Right lobe of liver (tissue), 6 donors: ENCODE measurements around the gene RARG. TPM values are rescaled to one million over a fixed set of nuclear protein-coding genes. Genes with fewer than 3 reads are reported as not detected.

Source experiments
- ATAC-seq, 4 donors: fragments of 200-7000 bp; cut with Tn5 transposase; one replicate each; pipeline ENCODE4 v1.9.1; 2020; ENCODE audit warnings: mild to moderate bottlenecking in 4 of 4, moderate library complexity in 4 of 4
- DNase-seq, 3 donors: peaks; one replicate each; pipeline ENCODE4 v3.0.0-alpha.2; 2020
- H3K27ac ChIP-seq, 3 donors: fragments of 200-600 bp; one replicate each; pipeline ENCODE4 v1.8.0; 2022
- H3K27me3 ChIP-seq, 2 donors: fragments of 200-600 bp; one replicate each; pipeline ENCODE4 v1.8.0; 2022
- H3K36me3 ChIP-seq, 4 donors: fragments of 200-600 bp; sonication (generic) in 1 of 4; one replicate each; pipeline versions ENCODE4 v1.5.1 to v1.8.0; 2017 to 2022; ENCODE audit warnings: control low read depth in 1 of 4
- H3K4me1 ChIP-seq, 4 donors: fragments of 200-600 bp; sonication (generic) in 1 of 4; one replicate each; pipeline versions ENCODE4 v1.5.1 to v1.8.0; 2017 to 2022; ENCODE audit warnings: control low read depth in 1 of 4
- H3K4me3 ChIP-seq, 3 donors: fragments of 200-600 bp; one replicate each; pipeline ENCODE4 v1.8.0; 2022
- H3K9me3 ChIP-seq, 4 donors: fragments of 200-600 bp; sonication (generic) in 1 of 4; one replicate each; pipeline versions ENCODE4 v1.5.1 to v1.8.0; 2017 to 2022; ENCODE audit warnings: control low read depth in 1 of 4
- POLR2A ChIP-seq: fragments of 450-650 bp; IDR thresholded peaks from one replicate; pipeline ENCODE4 v1.6.1; 2017; ENCODE audit warnings: antibody characterized with exemption, mild to moderate bottlenecking
- WGBS: methylation state at CpG from one replicate; pipeline ENCODE4 v1.1.6; 2018; ENCODE audit warnings: low coverage, low lambda C conversion rate; ENCODE audit not compliant: insufficient coverage; ENCODE audit errors: missing lambda C conversion rate; 5-methylcytosine and 5-hydroxymethylcytosine counted together
- intact Hi-C, 2 donors: fragments of 100-400 bp; cut with DNase I; formaldehyde crosslinking; loops; one replicate each; pipeline versions ENCODE4 v1.11.2 to v1.14.1; 2022
- total RNA-seq, 6 experiments: library from RNA; depleted of rRNA in 2 of 6; stranded (reverse); fragments of >200 nt in 2 of 6; fragmentation: NEBNext Ultra II Directional in 3 of 6; extraction: Animal tissue kit (Norgen Biotek cat#: 25700) in 3 of 6; gene quantifications; one replicate each; pipeline versions ENCODE4 v1.1.0 to v1.2.4, GENCODE V29; 2016 to 2023
- TF ChIP-seq, protein P1 (sequence below), 4 donors: fragments of 200-600 bp in 3 of 4; fragments of 450-650 bp in 1 of 4; IDR thresholded peaks; one replicate each; pipeline versions ENCODE4 v1.5.1 to v1.8.0; 2016 to 2022; ENCODE audit warnings: antibody characterized with exemption in 4 of 4, mild to moderate bottlenecking in 2 of 4
- donor health status: DM: no; HTN: yes; CAD: no.
- donor health status: DM: no; HTN: no; CAD: no.
- donor health status: DM: no; HTN: no; CAD: no.
- donor health status: DM: no; HTN: yes; CAD: no.
- donor health status: DM: no; HTN: yes; CAD: no.

RARG gene
- total RNA-seq, 6 experiments from 2014 or later = 1.9 to 2.4 (median 2.1) TPM

DNA sequence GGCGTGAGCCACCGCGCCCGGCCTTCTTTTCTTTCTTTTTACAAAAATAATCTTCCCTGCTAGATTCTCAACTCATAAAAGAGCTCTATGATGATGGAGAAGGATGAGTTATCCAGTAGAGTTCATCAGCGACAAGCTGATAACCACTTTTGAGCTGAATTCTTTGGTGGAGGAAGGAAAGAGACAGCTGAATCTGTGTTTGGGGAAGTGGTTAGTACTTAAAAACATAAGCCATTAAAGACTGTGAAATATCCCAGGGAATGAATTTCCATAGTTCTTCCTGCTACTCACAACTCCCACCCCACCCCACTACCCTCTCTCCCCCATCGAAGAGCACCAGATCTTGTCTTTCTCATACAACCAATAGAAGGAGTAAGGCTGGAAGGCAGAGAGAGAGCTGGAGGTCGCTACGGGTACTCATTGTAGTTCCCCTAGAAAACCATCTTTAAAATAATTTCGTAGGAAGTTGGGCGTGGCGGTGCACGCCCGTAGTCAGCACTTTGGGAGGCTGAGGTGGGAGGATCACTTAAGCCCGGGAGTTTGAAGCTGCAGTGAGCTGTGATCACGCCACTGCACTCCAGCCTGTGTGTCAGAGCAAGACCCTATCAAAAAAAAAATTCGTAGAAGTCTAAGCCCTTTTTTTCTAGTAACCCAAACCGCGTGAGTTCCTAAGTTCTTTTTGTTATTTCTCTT, 35.4 kb upstream of the RARG start:
- no peaks in the 10 kb centered on the region for H3K27me3 ChIP-seq
- 48% methylated on average over 16 of the region's 18 CpGs for WGBS
- peak overlapping the region; percentile 52 to 64 (median 57) for H3K4me3 ChIP-seq
- no peaks in the 10 kb centered on the region for H3K36me3 ChIP-seq
- intact Hi-C loops = no loop called here
- H3K9me3 ChIP-seq = no peaks in the 10 kb centered on the region
- ATAC-seq = peak in 3 of 4 donors; percentile 18 to 48 (median 29)
- no peak for TF ChIP-seq POLR2A
- TF ChIP-seq, protein P1, sequence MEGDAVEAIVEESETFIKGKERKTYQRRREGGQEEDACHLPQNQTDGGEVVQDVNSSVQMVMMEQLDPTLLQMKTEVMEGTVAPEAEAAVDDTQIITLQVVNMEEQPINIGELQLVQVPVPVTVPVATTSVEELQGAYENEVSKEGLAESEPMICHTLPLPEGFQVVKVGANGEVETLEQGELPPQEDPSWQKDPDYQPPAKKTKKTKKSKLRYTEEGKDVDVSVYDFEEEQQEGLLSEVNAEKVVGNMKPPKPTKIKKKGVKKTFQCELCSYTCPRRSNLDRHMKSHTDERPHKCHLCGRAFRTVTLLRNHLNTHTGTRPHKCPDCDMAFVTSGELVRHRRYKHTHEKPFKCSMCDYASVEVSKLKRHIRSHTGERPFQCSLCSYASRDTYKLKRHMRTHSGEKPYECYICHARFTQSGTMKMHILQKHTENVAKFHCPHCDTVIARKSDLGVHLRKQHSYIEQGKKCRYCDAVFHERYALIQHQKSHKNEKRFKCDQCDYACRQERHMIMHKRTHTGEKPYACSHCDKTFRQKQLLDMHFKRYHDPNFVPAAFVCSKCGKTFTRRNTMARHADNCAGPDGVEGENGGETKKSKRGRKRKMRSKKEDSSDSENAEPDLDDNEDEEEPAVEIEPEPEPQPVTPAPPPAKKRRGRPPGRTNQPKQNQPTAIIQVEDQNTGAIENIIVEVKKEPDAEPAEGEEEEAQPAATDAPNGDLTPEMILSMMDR (IDR thresholded peaks at IDR 0.05) = no peak
- H3K4me1 ChIP-seq = no peaks in the 10 kb centered on the region
- H3K27ac ChIP-seq = peak overlapping the region in 2 of 3 donors; percentile 10 to 57
- DNase-seq = no peak

DNA sequence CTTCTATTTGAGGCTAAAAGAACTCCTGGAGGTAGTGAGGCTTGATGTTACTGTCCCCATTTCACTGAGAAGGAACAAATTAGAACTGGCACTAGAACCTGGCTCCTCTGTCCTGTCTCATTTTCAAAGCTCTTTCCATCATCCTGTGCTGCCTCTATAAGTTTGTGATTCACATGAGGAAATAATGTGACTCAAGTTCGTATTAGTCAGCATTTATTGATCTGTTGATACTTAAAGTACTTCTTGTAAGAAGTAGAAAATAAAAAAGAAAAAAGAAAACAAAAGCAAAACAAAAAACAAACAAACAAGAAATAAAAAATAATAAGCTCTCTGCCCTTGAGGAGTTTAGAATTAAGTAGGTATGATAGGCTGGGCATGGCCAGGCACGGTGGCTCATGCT, 33.8 kb upstream of the RARG start:
- Histone ChIP-seq H3K27me3 (no peaks in the 10 kb centered on the region), H3K4me3 (no peak overlapping the region), H3K4me1 (no peaks in the 10 kb centered on the region), H3K9me3 (no peaks in the 10 kb centered on the region), H3K27ac (no peak overlapping the region), H3K36me3 (no peaks in the 10 kb centered on the region)
- ATAC-seq = no peak
- DNase-seq = no peak
- intact Hi-C loops = no loop called here
- no peak for TF ChIP-seq POLR2A
- TF ChIP-seq, protein P1 (IDR thresholded peaks at IDR 0.05) = no peak
- WGBS = 78% methylated on average over 2 of the region's 2 CpGs

DNA sequence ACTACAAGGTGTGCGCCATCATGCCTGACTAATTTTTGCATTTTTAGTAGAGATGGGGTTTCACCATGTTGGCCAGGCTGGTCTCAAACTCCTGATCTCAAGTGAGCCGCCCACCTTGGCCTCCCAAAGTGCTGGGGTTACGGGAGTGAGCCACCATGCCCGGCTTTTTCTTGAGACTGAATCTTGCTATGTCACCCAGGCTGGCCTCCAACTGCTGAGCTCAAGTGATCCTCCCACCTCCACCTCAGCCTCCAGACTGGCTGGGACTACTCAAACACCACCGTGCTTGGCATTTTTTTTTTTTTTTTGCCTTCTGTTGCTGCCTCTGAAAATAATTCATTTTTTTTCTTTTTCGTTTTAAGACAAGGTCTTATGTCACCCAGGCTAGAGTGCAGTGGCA, 27.9 kb upstream of the RARG start:
- no peak overlapping the region for H3K4me3 ChIP-seq
- intact Hi-C loops = no loop called here
- H3K4me1 ChIP-seq = no peaks in the 10 kb centered on the region
- WGBS = 88% methylated on average over 3 of the region's 6 CpGs
- no peaks in the 10 kb centered on the region for H3K27me3 ChIP-seq
- ATAC-seq = no peak
- no peaks in the 10 kb centered on the region for H3K36me3 ChIP-seq
- no peak for DNase-seq
- no peaks in the 10 kb centered on the region for H3K9me3 ChIP-seq
- H3K27ac ChIP-seq = no peak overlapping the region
- TF ChIP-seq, protein P1 (IDR thresholded peaks at IDR 0.05) = no peak
- TF ChIP-seq POLR2A = no peak

DNA sequence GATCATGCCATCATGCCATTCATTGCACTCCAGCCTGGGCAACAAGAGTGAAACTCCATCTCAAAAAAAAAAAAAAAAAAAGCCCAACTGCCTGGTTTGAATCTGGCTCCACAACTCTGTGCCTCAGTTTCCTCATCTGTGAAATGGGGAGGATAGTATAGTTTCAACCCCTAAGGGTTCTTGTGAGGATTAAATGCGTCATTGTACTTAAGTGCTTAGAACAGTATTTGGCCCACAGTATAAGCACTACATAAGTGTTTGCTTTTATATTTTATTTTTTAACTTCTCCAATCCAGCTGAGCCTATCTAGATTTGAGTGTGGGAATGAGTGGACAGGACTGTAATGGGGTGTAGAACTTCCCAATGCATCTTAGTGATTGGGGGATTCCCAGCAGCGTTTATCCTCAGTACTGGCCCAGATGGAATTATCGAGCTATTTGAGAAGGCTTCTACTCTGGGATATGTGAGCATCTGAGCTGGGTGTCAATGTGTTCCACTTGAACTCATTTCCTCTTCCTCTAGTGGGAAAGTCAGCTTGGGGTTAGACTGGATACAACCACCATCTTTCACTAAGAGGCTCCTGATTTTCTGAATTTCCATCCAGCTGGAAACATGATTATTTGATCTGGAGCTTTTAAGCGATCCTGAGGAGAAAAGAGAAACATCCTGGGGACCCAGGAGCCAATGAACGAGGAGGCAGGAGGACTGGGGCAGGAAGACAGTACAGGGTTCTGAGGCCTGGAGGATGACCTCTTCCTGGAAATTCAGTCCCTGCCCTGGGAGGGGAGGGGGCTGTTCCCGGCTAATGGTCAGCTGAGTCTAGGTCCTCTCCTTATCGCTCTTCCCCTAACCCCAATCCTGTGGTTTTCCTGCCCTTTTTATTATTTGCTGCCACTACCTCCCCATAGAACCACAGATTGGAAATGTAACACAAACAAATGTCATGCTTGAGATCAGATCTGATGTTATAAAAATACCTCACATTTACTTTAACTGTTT, 26.8 kb upstream of the RARG start:
- H3K36me3 ChIP-seq = peaks cover 0 to 3% (median 0%) of the 10 kb centered on the region in 4 donors
- H3K9me3 ChIP-seq = no peaks in the 10 kb centered on the region
- H3K27ac ChIP-seq = no peak overlapping the region
- 50% methylated on average over 7 of the region's 7 CpGs for WGBS
- H3K4me3 ChIP-seq = no peak overlapping the region
- H3K4me1 ChIP-seq = no peaks in the 10 kb centered on the region
- intact Hi-C loops = no loop called here
- no peaks in the 10 kb centered on the region for H3K27me3 ChIP-seq
- peak in 3 of 4 donors; percentile 25 to 30 (median 28) for ATAC-seq
- no peak for DNase-seq
- TF ChIP-seq, protein P1 (IDR thresholded peaks at IDR 0.05) = no peak
- no peak for TF ChIP-seq POLR2A
